ENCODE measurements around the gene CECR2.

The CECR2 gene

DNA sequence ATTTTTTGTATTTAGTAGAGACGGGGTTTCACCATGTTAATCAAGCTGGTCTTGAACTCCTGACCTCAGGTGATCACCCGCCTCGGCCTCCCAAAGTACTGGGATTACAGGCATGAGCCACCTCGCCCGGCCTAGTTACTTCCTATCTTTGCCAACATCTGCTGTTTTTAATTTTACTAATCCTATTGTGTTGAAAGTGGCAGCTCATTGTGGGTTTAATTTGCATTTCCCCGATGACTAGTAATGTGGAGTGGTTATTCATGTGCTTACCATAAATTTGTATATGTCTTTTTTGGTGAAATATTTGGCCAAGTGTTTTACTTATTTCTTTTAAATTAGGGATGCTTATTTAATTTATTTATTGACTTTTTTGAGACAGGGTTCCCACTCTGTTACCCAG is 119.8 kb downstream of the CECR2 start (continued):
- TF ChIP-seq POU6F1 (CRISPR knock-in tag; IDR thresholded peaks at IDR 0.05; ENCODE audit: borderline replicate concordance, low read depth) (no peak), TCF4 (CRISPR knock-in tag; IDR thresholded peaks at IDR 0.05; ENCODE audit: borderline replicate concordance) (no peak)

- no peak for ATAC-seq
- TF ChIP-seq ISL1 (CRISPR knock-in tag; IDR thresholded peaks at IDR 0.05): no peak
- no peak for TF ChIP-seq RARB (CRISPR knock-in tag; IDR thresholded peaks at IDR 0.05)
- TF ChIP-seq TOX (CRISPR knock-in tag; IDR thresholded peaks at IDR 0.05; ENCODE audit: borderline replicate concordance): no peak
- TF ChIP-seq SNAI2 (CRISPR knock-in tag; IDR thresholded peaks at IDR 0.05): no peak
- no peak for TF ChIP-seq CSDC2 (CRISPR knock-in tag; IDR thresholded peaks at IDR 0.05)
- TF ChIP-seq, protein P1, sequence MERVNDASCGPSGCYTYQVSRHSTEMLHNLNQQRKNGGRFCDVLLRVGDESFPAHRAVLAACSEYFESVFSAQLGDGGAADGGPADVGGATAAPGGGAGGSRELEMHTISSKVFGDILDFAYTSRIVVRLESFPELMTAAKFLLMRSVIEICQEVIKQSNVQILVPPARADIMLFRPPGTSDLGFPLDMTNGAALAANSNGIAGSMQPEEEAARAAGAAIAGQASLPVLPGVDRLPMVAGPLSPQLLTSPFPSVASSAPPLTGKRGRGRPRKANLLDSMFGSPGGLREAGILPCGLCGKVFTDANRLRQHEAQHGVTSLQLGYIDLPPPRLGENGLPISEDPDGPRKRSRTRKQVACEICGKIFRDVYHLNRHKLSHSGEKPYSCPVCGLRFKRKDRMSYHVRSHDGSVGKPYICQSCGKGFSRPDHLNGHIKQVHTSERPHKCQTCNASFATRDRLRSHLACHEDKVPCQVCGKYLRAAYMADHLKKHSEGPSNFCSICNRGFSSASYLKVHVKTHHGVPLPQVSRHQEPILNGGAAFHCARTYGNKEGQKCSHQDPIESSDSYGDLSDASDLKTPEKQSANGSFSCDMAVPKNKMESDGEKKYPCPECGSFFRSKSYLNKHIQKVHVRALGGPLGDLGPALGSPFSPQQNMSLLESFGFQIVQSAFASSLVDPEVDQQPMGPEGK (CRISPR knock-in tag; IDR thresholded peaks at IDR 0.05; ENCODE audit: borderline replicate concordance): no peak
These were observed 121.9 kb downstream of the CECR2 start for GRCh38 chr22:17491090-17491640.

DNA sequence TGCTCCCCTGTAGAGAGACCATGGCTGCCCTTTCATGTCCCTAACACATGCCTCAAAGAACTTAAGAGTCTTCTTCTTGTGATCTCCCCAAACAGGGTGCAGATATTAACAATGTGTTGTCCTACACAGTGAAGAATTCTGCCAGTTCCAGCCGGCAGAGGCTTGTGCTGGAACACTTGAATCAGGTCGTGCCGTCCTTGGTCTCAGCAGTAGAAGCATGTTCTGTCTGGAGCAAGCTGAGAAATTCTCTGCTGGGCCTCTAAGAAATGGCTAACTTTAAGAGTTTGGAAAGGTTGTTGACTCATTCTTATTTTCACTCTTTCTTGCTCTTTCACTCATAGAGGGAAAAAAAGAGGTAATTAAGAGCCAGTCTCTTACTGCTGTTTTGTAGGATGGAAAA is 123.0 kb downstream of the CECR2 start:
- no peak for ATAC-seq
- TF ChIP-seq TCF4 (CRISPR knock-in tag; IDR thresholded peaks at IDR 0.05; ENCODE audit: borderline replicate concordance) (no peak), SNAI2 (CRISPR knock-in tag; IDR thresholded peaks at IDR 0.05) (no peak), RARB (CRISPR knock-in tag; IDR thresholded peaks at IDR 0.05) (no peak), TOX (CRISPR knock-in tag; IDR thresholded peaks at IDR 0.05; ENCODE audit: borderline replicate concordance) (no peak), ZFP30 (CRISPR knock-in tag; IDR thresholded peaks at IDR 0.05) (no peak), ZNF8 (CRISPR knock-in tag; IDR thresholded peaks at IDR 0.05) (no peak), ZNF70 (CRISPR knock-in tag; IDR thresholded peaks at IDR 0.05) (no peak), ARNTL (CRISPR knock-in tag; IDR thresholded peaks at IDR 0.05; ENCODE audit: borderline replicate concordance, low read depth) (no peak), ISL1 (CRISPR knock-in tag; IDR thresholded peaks at IDR 0.05) (no peak), CSDC2 (CRISPR knock-in tag; IDR thresholded peaks at IDR 0.05) (no peak), BACH2 (CRISPR knock-in tag; IDR thresholded peaks at IDR 0.05; ENCODE audit: borderline replicate concordance) (no peak), POU6F1 (CRISPR knock-in tag; IDR thresholded peaks at IDR 0.05; ENCODE audit: borderline replicate concordance, low read depth) (no peak), PPARA (CRISPR knock-in tag; IDR thresholded peaks at IDR 0.05; ENCODE audit: borderline replicate concordance) (no peak), ZFP3 (CRISPR knock-in tag; IDR thresholded peaks at IDR 0.05) (no peak), ZNF565 (CRISPR knock-in tag; conservative IDR thresholded peaks at IDR 0.05; ENCODE audit: low read depth) (no peak), OSR1 (CRISPR knock-in tag; IDR thresholded peaks at IDR 0.05) (no peak), ZC3H10 (CRISPR knock-in tag; IDR thresholded peaks at IDR 0.05) (no peak), GLIS3 (CRISPR knock-in tag; IDR thresholded peaks at IDR 0.05) (no peak), TSHZ2 (CRISPR knock-in tag; IDR thresholded peaks at IDR 0.05) (no peak)
- TF ChIP-seq, protein P2, sequence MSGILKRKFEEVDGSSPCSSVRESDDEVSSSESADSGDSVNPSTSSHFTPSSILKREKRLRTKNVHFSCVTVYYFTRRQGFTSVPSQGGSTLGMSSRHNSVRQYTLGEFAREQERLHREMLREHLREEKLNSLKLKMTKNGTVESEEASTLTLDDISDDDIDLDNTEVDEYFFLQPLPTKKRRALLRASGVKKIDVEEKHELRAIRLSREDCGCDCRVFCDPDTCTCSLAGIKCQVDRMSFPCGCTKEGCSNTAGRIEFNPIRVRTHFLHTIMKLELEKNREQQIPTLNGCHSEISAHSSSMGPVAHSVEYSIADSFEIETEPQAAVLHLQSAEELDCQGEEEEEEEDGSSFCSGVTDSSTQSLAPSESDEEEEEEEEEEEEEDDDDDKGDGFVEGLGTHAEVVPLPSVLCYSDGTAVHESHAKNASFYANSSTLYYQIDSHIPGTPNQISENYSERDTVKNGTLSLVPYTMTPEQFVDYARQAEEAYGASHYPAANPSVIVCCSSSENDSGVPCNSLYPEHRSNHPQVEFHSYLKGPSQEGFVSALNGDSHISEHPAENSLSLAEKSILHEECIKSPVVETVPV (CRISPR knock-in tag; IDR thresholded peaks at IDR 0.05): no peak

All from SK-N-SH treated with all-trans-retinoic acid at 6 μM for 48 hours (cell line).